Measurements from ENCODE around the gene DZIP1L. TPM values are rescaled to one million over a fixed set of nuclear protein-coding genes. Genes with fewer than 3 reads are reported as not detected.

DZIP1L gene
- total RNA-seq, 1 experiment from 2014 or later = 11.1 TPM

- H3K4me1 ChIP-seq (ENCODE audit: control insufficient read depth, insufficient read depth, low read length) = peaks cover 12% of the 10 kb centered on the region
- BruUV-seq (replicated peaks) = no TSS peak
- ChIA-PET POLR2A (no interaction called here), CTCF (no interaction called here)
- no peak for DNase-seq (ENCODE audit: low read depth, low spot score)
- in situ Hi-C loops (cut with HindIII; ENCODE audit: low pct_unique_long_range_greater_than_20kb, low sequenced_read_pairs) (no loop called here), intact Hi-C loops (cut with micrococcal nuclease; ENCODE audit: unreplicated experiment) (no loop called here)
- ATAC-seq = no peak
- H3K4me3 ChIP-seq (ENCODE audit: low read depth in 2 of 2, low read length in 2 of 2) = no peak overlapping the region
- H3K27me3 ChIP-seq (ENCODE audit: control insufficient read depth, insufficient read depth, low read length) = no peaks in the 10 kb centered on the region
- H3K9me3 ChIP-seq (ENCODE audit: control insufficient read depth, insufficient read depth, low read depth, low read length) = no peaks in the 10 kb centered on the region
- H3K36me3 ChIP-seq (ENCODE audit: control insufficient read depth, insufficient read depth, low read length) = no peaks in the 10 kb centered on the region
- TF ChIP-seq SIN3A (IDR thresholded peaks at IDR 0.05; ENCODE audit: borderline replicate concordance, insufficient read depth, low read depth, low read length) (no peak), CTCF (IDR thresholded peaks at IDR 0.05) (no peak), POLR2AphosphoS5 (IDR thresholded peaks at IDR 0.05; ENCODE audit: low read depth, low read length) (no peak), REST (IDR thresholded peaks at IDR 0.05; ENCODE audit: insufficient read depth in 1 of 2, low read depth in 2 of 2, low read length in 1 of 2) (no peak), TCF7L2 (IDR thresholded peaks at IDR 0.05; ENCODE audit: low read depth, low read length) (no peak)
- H3K27ac ChIP-seq (ENCODE audit: low read length) = no peak overlapping the region
These were observed 33.9 kb downstream of the DZIP1L start for GRCh38 chr3:138081371-138082084.

GRCh38 chr3:138079901-138080300, 35.5 kb downstream of the DZIP1L start:
- intact Hi-C loops (cut with micrococcal nuclease; ENCODE audit: unreplicated experiment) (no loop called here), in situ Hi-C loops (cut with HindIII; ENCODE audit: low pct_unique_long_range_greater_than_20kb, low sequenced_read_pairs) (no loop called here)
- peaks cover 12% of the 10 kb centered on the region for H3K4me1 ChIP-seq (ENCODE audit: control insufficient read depth, insufficient read depth, low read length)
- BruUV-seq (replicated peaks) = no TSS peak
- POLR2A ChIA-PET = no interaction called here
- no peaks in the 10 kb centered on the region for H3K36me3 ChIP-seq (ENCODE audit: control insufficient read depth, insufficient read depth, low read length)
- TF ChIP-seq REST (IDR thresholded peaks at IDR 0.05; ENCODE audit: insufficient read depth in 1 of 2, low read depth in 2 of 2, low read length in 1 of 2) = no peak
- no peak for TF ChIP-seq CTCF (IDR thresholded peaks at IDR 0.05)
- TF ChIP-seq TCF7L2 (IDR thresholded peaks at IDR 0.05; ENCODE audit: low read depth, low read length) = no peak
- no peak for TF ChIP-seq SIN3A (IDR thresholded peaks at IDR 0.05; ENCODE audit: borderline replicate concordance, insufficient read depth, low read depth, low read length)
- TF ChIP-seq POLR2AphosphoS5 (IDR thresholded peaks at IDR 0.05; ENCODE audit: low read depth, low read length) = no peak
- no peaks in the 10 kb centered on the region for H3K27me3 ChIP-seq (ENCODE audit: control insufficient read depth, insufficient read depth, low read length)
- no peak overlapping the region for H3K4me3 ChIP-seq (ENCODE audit: low read depth in 2 of 2, low read length in 2 of 2)
- DNase-seq (ENCODE audit: low read depth, low spot score) (no peak), ATAC-seq (no peak)
- CTCF ChIA-PET = no interaction called here
- H3K27ac ChIP-seq (ENCODE audit: low read length) = no peak overlapping the region
- no peaks in the 10 kb centered on the region for H3K9me3 ChIP-seq (ENCODE audit: control insufficient read depth, insufficient read depth, low read depth, low read length)

Data from Panc1 (cell line).